Ectodermal cell (in vitro differentiated cells): ENCODE measurements around the gene NUCB1.
"Not testable (repeated sequence)": the region's sequence is repeated elsewhere in the genome, so short reads cannot be mapped to it uniquely, and the experiment has no call there.

ENCODE experiments used
- H3K27ac ChIP-seq: 2 replicates; pipeline ENCODE4 v1.7.0; 2013; ENCODE audit warnings: mild to moderate bottlenecking, low read depth, low read length; ENCODE audit not compliant: insufficient read depth, poor library complexity, severe bottlenecking
- H3K27me3 ChIP-seq: 2 replicates; pipeline ENCODE4 v1.7.0; 2013; ENCODE audit warnings: mild to moderate bottlenecking, low read length; ENCODE audit not compliant: insufficient read depth, control insufficient read depth, poor library complexity, severe bottlenecking
- H3K36me3 ChIP-seq: one replicate; pipeline ENCODE4 v1.7.0; 2013; ENCODE audit warnings: low read length; ENCODE audit not compliant: control insufficient read depth, insufficient read depth
- H3K4me1 ChIP-seq: one replicate; pipeline ENCODE4 v1.7.0; 2013; ENCODE audit warnings: low read length; ENCODE audit not compliant: control insufficient read depth, insufficient read depth
- H3K4me3 ChIP-seq: 2 replicates; pipeline ENCODE4 v1.7.0; 2013; ENCODE audit warnings: low read depth, low read length, control low read depth; ENCODE audit not compliant: insufficient read depth
- H3K9me3 ChIP-seq: 2 replicates; pipeline ENCODE4 v1.7.0; 2013; ENCODE audit warnings: mild to moderate bottlenecking, low read length, moderate library complexity; ENCODE audit not compliant: control insufficient read depth
- WGBS, 2 experiments: methylation state at CpG; one replicate each; pipeline ENCODE4 v1.1.7; 2013; ENCODE audit warnings: missing lambda C conversion rate in 2 of 2; 5-methylcytosine and 5-hydroxymethylcytosine counted together

Gene NUCB1

GRCh38 chr19:48919271-48919670 lies 19.2 kb downstream of the NUCB1 start:
- H3K4me3 ChIP-seq, H3K4me1 ChIP-seq, H3K27me3 ChIP-seq, H3K27ac ChIP-seq, H3K9me3 ChIP-seq: not testable (repeated sequence)
- 92% methylated on average over 8 of the region's 8 CpGs for WGBS, 2 experiments
- H3K36me3 ChIP-seq = peaks cover 11% of the 10 kb centered on the region

GRCh38 chr19:48920949-48921348 lies 20.8 kb downstream of the NUCB1 start:
- Histone ChIP-seq H3K4me1 (no peaks in the 10 kb centered on the region), H3K36me3 (peaks cover 3% of the 10 kb centered on the region), H3K4me3 (no peak overlapping the region), H3K27me3 (no peaks in the 10 kb centered on the region), H3K9me3 (no peaks in the 10 kb centered on the region), H3K27ac (no peak overlapping the region)
- 84 to 86% methylated on average over 10 of the region's 10 CpGs for WGBS, 2 experiments

- H3K4me3 ChIP-seq = no peak overlapping the region
- no peaks in the 10 kb centered on the region for H3K27me3 ChIP-seq
- no peaks in the 10 kb centered on the region for H3K36me3 ChIP-seq
- no peaks in the 10 kb centered on the region for H3K4me1 ChIP-seq
- H3K9me3 ChIP-seq = no peaks in the 10 kb centered on the region
- 95 to 96% methylated on average over 12 of the region's 12 CpGs for WGBS, 2 experiments
- H3K27ac ChIP-seq = no peak overlapping the region
Observed at GRCh38 chr19:48921721-48922500, 21.8 kb downstream of the NUCB1 start.

GRCh38 chr19:48922548-48923490 lies 22.7 kb downstream of the NUCB1 start:
- H3K9me3 ChIP-seq = no peaks in the 10 kb centered on the region
- no peak overlapping the region for H3K27ac ChIP-seq
- no peaks in the 10 kb centered on the region for H3K36me3 ChIP-seq
- H3K4me1 ChIP-seq = no peaks in the 10 kb centered on the region
- H3K27me3 ChIP-seq = no peaks in the 10 kb centered on the region
- 91 to 92% methylated on average over 18 of the region's 18 CpGs for WGBS, 2 experiments
- no peak overlapping the region for H3K4me3 ChIP-seq

GRCh38 chr19:48925240-48925843 lies 25.2 kb downstream of the NUCB1 start:
- Histone ChIP-seq H3K36me3 (no peaks in the 10 kb centered on the region), H3K4me1 (no peaks in the 10 kb centered on the region), H3K9me3 (no peaks in the 10 kb centered on the region), H3K27ac (no peak overlapping the region), H3K4me3 (no peak overlapping the region), H3K27me3 (no peaks in the 10 kb centered on the region)
- 86 to 88% methylated on average over 11 of the region's 11 CpGs for WGBS, 2 experiments

GRCh38 chr19:48925890-48926289 lies 25.8 kb downstream of the NUCB1 start:
- not testable (repeated sequence) for H3K4me1 ChIP-seq, H3K9me3 ChIP-seq, H3K27ac ChIP-seq, H3K36me3 ChIP-seq, H3K27me3 ChIP-seq, H3K4me3 ChIP-seq
- 87 to 88% methylated on average over 8 of the region's 8 CpGs for WGBS, 2 experiments

GRCh38 chr19:48926909-48927308 lies 26.8 kb downstream of the NUCB1 start:
- Histone ChIP-seq H3K27me3 (peaks cover 9% of the 10 kb centered on the region), H3K4me3 (no peak overlapping the region), H3K27ac (no peak overlapping the region), H3K4me1 (no peaks in the 10 kb centered on the region), H3K36me3 (no peaks in the 10 kb centered on the region), H3K9me3 (no peaks in the 10 kb centered on the region)
- WGBS, 2 experiments = 90% methylated on average over 10 of the region's 10 CpGs

GRCh38 chr19:48927692-48928091 lies 27.6 kb downstream of the NUCB1 start:
- H3K4me3 ChIP-seq, H3K4me1 ChIP-seq, H3K36me3 ChIP-seq, H3K9me3 ChIP-seq, H3K27ac ChIP-seq: not testable (repeated sequence)
- H3K27me3 ChIP-seq = peaks cover 17% of the 10 kb centered on the region
- WGBS, 2 experiments = 90 to 91% methylated on average over 17 of the region's 17 CpGs

GRCh38 chr19:48928164-48929025 lies 28.3 kb downstream of the NUCB1 start:
- no peak overlapping the region for H3K4me3 ChIP-seq
- 89 to 92% methylated on average over 13 to 15 of the region's 15 CpGs for WGBS, 2 experiments
- peaks cover 6% of the 10 kb centered on the region for H3K4me1 ChIP-seq
- peaks cover 24% of the 10 kb centered on the region for H3K27me3 ChIP-seq
- H3K27ac ChIP-seq = no peak overlapping the region
- no peaks in the 10 kb centered on the region for H3K36me3 ChIP-seq
- H3K9me3 ChIP-seq = no peaks in the 10 kb centered on the region
